Measurements from ENCODE around the gene CLNK. TPM values are rescaled to one million over a fixed set of nuclear protein-coding genes. Genes with fewer than 3 reads are reported as not detected.

Gene CLNK
- total RNA-seq, 1 donor from 2014 or later: 0.35 TPM

- Histone ChIP-seq H3K4me3 (no peak overlapping the region), H3K27me3 (no peaks in the 10 kb centered on the region), H3K27ac (no peak overlapping the region), H3K4me1 (no peaks in the 10 kb centered on the region), H3K36me3 (no peaks in the 10 kb centered on the region), H3K9me3 (no peaks in the 10 kb centered on the region)
- no peak for DNase-seq
- ATAC-seq: no peak
- intact Hi-C loops (cut with DNase I): no loop called here
- no peak for TF ChIP-seq CTCF (IDR thresholded peaks at IDR 0.05)
These were observed 188.9 kb downstream of the CLNK start for GRCh38 chr4:10495651-10496050.

GRCh38 chr4:10492464-10492863, 192.1 kb downstream of the CLNK start:
- no peaks in the 10 kb centered on the region for H3K36me3 ChIP-seq
- no peak overlapping the region for H3K4me3 ChIP-seq
- H3K27me3 ChIP-seq: no peaks in the 10 kb centered on the region
- H3K27ac ChIP-seq: no peak overlapping the region
- no peaks in the 10 kb centered on the region for H3K9me3 ChIP-seq
- no peak for TF ChIP-seq CTCF (IDR thresholded peaks at IDR 0.05)
- intact Hi-C loops (cut with DNase I): no loop called here
- ATAC-seq (no peak), DNase-seq (no peak)
- no peaks in the 10 kb centered on the region for H3K4me1 ChIP-seq

DNA sequence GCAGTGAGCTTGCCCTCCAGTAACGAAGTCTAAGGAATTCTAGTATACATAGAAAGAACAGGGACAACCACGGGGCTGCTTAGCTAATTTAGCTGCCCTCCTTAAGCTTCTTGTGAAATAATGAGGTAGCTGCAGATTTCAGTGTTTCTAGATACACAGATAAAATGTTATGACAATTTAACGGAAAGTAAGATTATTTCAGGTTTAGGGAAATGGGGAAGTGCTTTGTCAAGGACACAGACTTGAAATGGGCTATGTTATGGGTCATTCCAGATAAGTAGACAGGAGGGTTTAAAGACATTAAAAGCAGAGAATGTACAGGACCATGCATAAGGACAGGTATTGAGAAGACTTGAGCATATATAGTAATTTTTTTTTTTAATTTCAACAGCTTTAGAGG, 193.2 kb downstream of the CLNK start:
- DNase-seq (no peak), ATAC-seq (no peak)
- Histone ChIP-seq H3K27ac (no peak overlapping the region), H3K4me1 (no peaks in the 10 kb centered on the region), H3K36me3 (no peaks in the 10 kb centered on the region), H3K9me3 (no peaks in the 10 kb centered on the region), H3K27me3 (no peaks in the 10 kb centered on the region), H3K4me3 (no peak overlapping the region)
- intact Hi-C loops (cut with DNase I): no loop called here
- TF ChIP-seq CTCF (IDR thresholded peaks at IDR 0.05): no peak

- ATAC-seq: no peak
- H3K27ac ChIP-seq: no peak overlapping the region
- H3K4me1 ChIP-seq: no peaks in the 10 kb centered on the region
- no peaks in the 10 kb centered on the region for H3K9me3 ChIP-seq
- no peaks in the 10 kb centered on the region for H3K27me3 ChIP-seq
- no peak for TF ChIP-seq CTCF (IDR thresholded peaks at IDR 0.05)
- no peak overlapping the region for H3K4me3 ChIP-seq
- DNase-seq: no peak
- intact Hi-C loops (cut with DNase I): no loop called here
- no peaks in the 10 kb centered on the region for H3K36me3 ChIP-seq
These were observed 193.6 kb downstream of the CLNK start for GRCh38 chr4:10490996-10491395.

GRCh38 chr4:10482913-10483312, 201.7 kb downstream of the CLNK start:
- no peak for ATAC-seq
- intact Hi-C loops (cut with DNase I): no loop called here

More at GRCh38 chr4:10482913-10483312, 201.7 kb downstream of the CLNK start:
- no peak overlapping the region for H3K27ac ChIP-seq
- DNase-seq: no peak
- no peak for TF ChIP-seq CTCF (IDR thresholded peaks at IDR 0.05)
- no peaks in the 10 kb centered on the region for H3K36me3 ChIP-seq
- H3K27me3 ChIP-seq: no peaks in the 10 kb centered on the region
- no peak overlapping the region for H3K4me3 ChIP-seq
- H3K9me3 ChIP-seq: no peaks in the 10 kb centered on the region
- H3K4me1 ChIP-seq: no peaks in the 10 kb centered on the region

Data from upper lobe of right lung (tissue), 1 donor.